Hippocampal formation (tissue), 2 donors: Measurements from ENCODE around the gene ARFIP2.

ENCODE experiments used
- DNase-seq, 2 donors: peaks; one replicate each; lab custom pipeline; 2025; lab: John Stamatoyannopoulos, UW

ARFIP2 gene

DNA sequence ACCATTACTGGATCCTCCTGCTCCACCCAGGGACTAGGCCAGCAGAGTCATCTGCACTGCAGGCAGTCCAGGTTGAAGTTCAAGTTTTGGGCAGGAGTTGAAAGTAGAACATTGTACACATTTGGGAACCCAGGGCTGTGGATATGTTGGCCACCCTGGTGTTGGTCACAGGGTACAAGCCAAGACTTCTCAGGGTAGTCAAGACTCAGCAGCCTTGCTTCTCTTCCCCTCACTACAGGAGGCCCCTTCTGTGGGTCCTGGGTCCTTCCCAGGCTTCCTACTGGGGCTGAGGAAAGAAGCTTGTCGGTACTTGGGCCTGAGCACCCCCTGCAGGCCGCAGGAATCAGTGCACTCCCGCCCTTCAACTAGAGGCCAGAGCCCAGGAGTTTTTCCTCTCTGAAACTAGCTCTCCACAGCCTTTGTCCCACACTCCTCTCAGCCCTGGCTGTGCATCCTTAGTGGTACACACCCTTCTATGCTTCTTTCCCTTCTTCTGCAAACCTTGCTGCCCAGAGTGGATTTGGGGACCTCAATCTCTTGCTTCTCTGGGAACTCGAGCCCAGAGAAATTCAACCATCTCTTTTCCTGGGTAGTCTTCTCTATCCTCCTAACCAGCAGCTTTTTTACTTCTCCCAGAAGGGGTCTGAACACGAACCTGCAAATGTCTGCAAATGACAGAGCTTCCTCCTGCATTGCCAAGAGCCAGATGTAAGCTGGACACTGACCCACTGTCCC lies 37.7 kb downstream of the ARFIP2 start:
- peak; percentile 47 to 73 for DNase-seq

- DNase-seq = no peak
Measured at GRCh38 chr11:6442441-6442840, 38.7 kb downstream of the ARFIP2 start.

GRCh38 chr11:6440906-6441358 lies 40.2 kb downstream of the ARFIP2 start, which contains the start of gene HPX:
TSS of gene HPX (minus strand) at chr11:6440987. CDS start at chr11:6440963, 24 bp downstream.
- no peak for DNase-seq

- peak; percentile 47 to 51 for DNase-seq
Measured at GRCh38 chr11:6438979-6439571, 42.1 kb downstream of the ARFIP2 start.

DNA sequence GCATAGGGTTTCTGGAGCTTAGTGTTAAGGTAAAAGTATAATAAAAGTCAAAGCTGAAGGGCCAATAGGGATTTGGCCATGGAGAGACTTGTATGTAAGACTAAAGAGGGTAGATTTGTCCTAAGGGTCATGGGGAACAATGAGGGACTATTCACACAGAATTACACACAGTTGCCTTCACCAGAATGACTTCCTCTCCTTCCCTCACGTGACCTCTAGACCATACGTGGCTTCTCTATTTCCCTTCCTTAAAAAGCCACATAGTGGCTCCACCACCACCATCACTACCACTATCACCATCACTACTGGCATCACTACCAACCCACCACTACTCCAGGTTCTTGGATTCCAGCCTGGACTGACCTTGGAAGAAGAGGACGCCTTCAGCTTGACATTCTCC lies 43.1 kb downstream of the ARFIP2 start:
- no peak for DNase-seq

- DNase-seq = no peak
Measured at GRCh38 chr11:6437423-6437822, 43.7 kb downstream of the ARFIP2 start.

GRCh38 chr11:6433998-6434660 lies 47.0 kb downstream of the ARFIP2 start:
- DNase-seq = no peak

DNA sequence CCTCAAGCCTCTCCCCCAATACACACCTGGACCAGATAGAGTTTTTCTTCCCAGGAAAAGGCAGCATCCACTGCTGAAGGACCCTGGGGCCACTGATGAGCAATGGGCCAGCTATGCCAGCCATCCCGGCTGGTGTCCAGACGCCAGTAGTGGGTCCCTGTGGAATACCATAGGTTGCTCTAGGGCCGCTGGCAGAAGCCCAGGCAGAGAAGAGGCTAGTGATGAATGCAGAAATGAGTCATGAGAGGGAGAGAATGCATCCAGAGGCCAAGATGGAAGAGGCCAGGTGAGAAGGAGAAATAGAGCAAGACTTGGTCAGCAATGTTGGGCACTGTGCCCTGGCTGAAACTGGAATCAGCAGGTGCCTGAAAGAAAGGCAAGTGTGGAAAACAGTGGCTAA lies 49.3 kb downstream of the ARFIP2 start:
- DNase-seq = no peak

DNA sequence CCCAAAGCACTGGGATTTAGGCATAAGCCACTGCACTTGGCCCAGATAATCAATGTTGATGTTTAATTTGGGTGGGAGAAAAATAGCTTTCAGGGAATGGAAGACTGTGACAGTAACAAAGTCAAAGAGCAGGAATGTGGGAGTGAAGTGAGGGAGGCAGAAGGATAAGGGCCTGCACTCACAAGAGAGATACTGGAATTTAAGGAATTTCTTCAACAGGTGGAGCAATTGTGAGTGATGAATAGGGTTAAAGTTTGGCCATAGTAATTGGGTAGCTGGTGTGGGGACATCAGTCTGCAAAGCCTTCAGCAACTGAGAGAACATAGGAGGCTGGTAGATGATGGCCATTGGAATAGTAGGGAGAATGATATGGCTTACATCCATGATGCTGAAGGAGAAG lies 53.6 kb downstream of the ARFIP2 start:
- no peak for DNase-seq
